GM23248 (cell line): Measurements from ENCODE around the gene PREX1. TPM values are rescaled to one million over a fixed set of nuclear protein-coding genes. Genes with fewer than 3 reads are reported as not detected.

ENCODE experiments used
- DNase-seq: peaks from one replicate; pipeline ENCODE4 v3.0.0-alpha.2; 2015
- H2AFZ ChIP-seq: fragments of 200-600 bp; sonication (generic); 2 replicates; pipeline ENCODE4 v1.6.1; 2016; ENCODE audit warnings: antibody characterized with exemption
- H3F3A ChIP-seq: fragments of 200-600 bp; sonication (generic); 2 replicates; pipeline ENCODE4 v1.6.1; 2016; ENCODE audit warnings: mild to moderate bottlenecking, antibody characterized with exemption, mixed run types; ENCODE audit not compliant: insufficient read depth
- H3K27ac ChIP-seq: fragments of 200-600 bp; sonication (generic); 2 replicates; pipeline ENCODE4 v1.5.1; 2016; ENCODE audit warnings: mild to moderate bottlenecking
- H3K27me3 ChIP-seq: fragments of 200-600 bp; sonication (generic); replicated peaks from 2 replicates; pipeline ENCODE4 v1.6.1; 2016; ENCODE audit warnings: mild to moderate bottlenecking; ENCODE audit not compliant: insufficient read depth
- H3K36me3 ChIP-seq: fragments of 200-600 bp; sonication (generic); 2 replicates; pipeline ENCODE4 v1.6.1; 2016; ENCODE audit warnings: low read depth, mild to moderate bottlenecking
- H3K4me1 ChIP-seq: fragments of 200-600 bp; sonication (generic); 2 replicates; pipeline ENCODE4 v1.6.1; 2016; ENCODE audit warnings: mild to moderate bottlenecking; ENCODE audit not compliant: insufficient read depth
- H3K4me2 ChIP-seq: fragments of 200-600 bp; sonication (generic); one replicate; pipeline ENCODE4 v1.6.1; 2016; ENCODE audit warnings: mild to moderate bottlenecking; ENCODE audit not compliant: unreplicated experiment
- H3K4me3 ChIP-seq: fragments of 200-600 bp; sonication (generic); 2 replicates; pipeline ENCODE4 v1.5.1; 2016; ENCODE audit warnings: mild to moderate bottlenecking
- H3K79me2 ChIP-seq: fragments of 200-600 bp; sonication (generic); 2 replicates; pipeline ENCODE4 v1.6.1; 2016; ENCODE audit warnings: mild to moderate bottlenecking; ENCODE audit not compliant: insufficient read depth
- H3K9ac ChIP-seq: fragments of 200-600 bp; sonication (generic); 2 replicates; pipeline ENCODE4 v1.6.1; 2016; ENCODE audit warnings: mild to moderate bottlenecking
- H3K9me2 ChIP-seq: fragments of 200-600 bp; sonication (generic); 2 replicates; pipeline ENCODE4 v1.6.1; 2016; ENCODE audit warnings: mixed run types, mild to moderate bottlenecking, moderate library complexity; ENCODE audit not compliant: insufficient read depth
- H3K9me3 ChIP-seq: fragments of 200-600 bp; sonication (generic); one replicate; pipeline ENCODE4 v1.6.1; 2017; ENCODE audit warnings: low read depth
- H4K20me1 ChIP-seq: fragments of 200-600 bp; sonication (generic); 2 replicates; pipeline ENCODE4 v1.6.0; 2016; ENCODE audit not compliant: insufficient read depth
- EZH2 ChIP-seq: fragments of 200-600 bp; sonication (generic); IDR thresholded peaks from 2 replicates; pipeline ENCODE4 v1.6.1; 2018; ENCODE audit warnings: antibody characterized with exemption, mild to moderate bottlenecking; ENCODE audit not compliant: insufficient read depth, poor library complexity, severe bottlenecking
- EZH2phosphoT487 ChIP-seq: fragments of 200-600 bp; sonication (generic); IDR thresholded peaks from 2 replicates; pipeline ENCODE4 v1.6.1; 2018; ENCODE audit warnings: antibody characterized with exemption, moderate library complexity, mild to moderate bottlenecking, low read depth; ENCODE audit not compliant: insufficient read depth
- WGBS, 2 experiments: methylation state at CpG; one replicate each; pipeline ENCODE4 v1.1.6; 2015 to 2017; ENCODE audit warnings: low lambda C conversion rate in 2 of 2, low coverage in 1 of 2; ENCODE audit errors: missing lambda C conversion rate in 2 of 2; 5-methylcytosine and 5-hydroxymethylcytosine counted together
- in situ Hi-C: fragments of 300-500 bp; cut with MboI; formaldehyde crosslinking; loops from 2 replicates; pipeline ENCODE4 v1.15.0; 2020
- polyA plus RNA-seq: library from polyadenylated mRNA; unstranded; fragments of >200 nt; fragmentation: Nextera tagmentation; extraction: Ambion mirVana; gene quantifications from 2 replicates; pipeline ENCODE4 v1.2.1, GENCODE V29; 2016
- total RNA-seq: library from RNA; depleted of rRNA; stranded (reverse); fragments of >200 nt; shearing (Covaris generic); gene quantifications from 2 replicates; pipeline ENCODE4 v1.2.3, GENCODE V29; 2014

Gene PREX1
- total and polyA plus RNA-seq, 2 experiments from 2014 or later = 0.13 to 0.65 TPM

GRCh38 chr20:48619126-48620101, 208.4 kb downstream of the PREX1 start:
- TF ChIP-seq EZH2 (no peak), EZH2phosphoT487 (no peak)
- Histone ChIP-seq H3K9ac (no peak overlapping the region), H3F3A (no peaks in the 10 kb centered on the region), H3K9me3 (no peaks in the 10 kb centered on the region), H4K20me1 (no peaks in the 10 kb centered on the region), H3K27ac (no peak overlapping the region), H3K4me3 (no peak overlapping the region), H3K4me2 (no peak overlapping the region), H3K79me2 (no peaks in the 10 kb centered on the region), H3K36me3 (no peaks in the 10 kb centered on the region), H3K4me1 (peaks cover 7% of the 10 kb centered on the region), H2AFZ (no peak overlapping the region), H3K27me3 (no peaks in the 10 kb centered on the region; the same call in 1 of the 2 replicates), H3K9me2 (no peaks in the 10 kb centered on the region)
- 52 to 57% methylated on average over 14 to 17 of the region's 17 CpGs for WGBS, 2 experiments
- in situ Hi-C loops = loop anchor here (5.0 to 25.0 kb wide), 3 partner anchors 407 to 947 kb away; partner anchors contain the start of gene SULF2
- no peak for DNase-seq

- no peaks in the 10 kb centered on the region for H3F3A ChIP-seq
- H3K9me3 ChIP-seq = no peaks in the 10 kb centered on the region
- H3K4me3 ChIP-seq = no peak overlapping the region
- no peak for TF ChIP-seq EZH2phosphoT487
- no peak for TF ChIP-seq EZH2
- no peaks in the 10 kb centered on the region; the same call in 1 of the 2 replicates for H3K27me3 ChIP-seq
- H3K27ac ChIP-seq = no peak overlapping the region
- peaks cover 7% of the 10 kb centered on the region for H3K4me1 ChIP-seq
- no peak overlapping the region for H3K9ac ChIP-seq
- H3K79me2 ChIP-seq = no peaks in the 10 kb centered on the region
- no peaks in the 10 kb centered on the region for H3K9me2 ChIP-seq
- in situ Hi-C loops = loop anchor here (5.0 to 25.0 kb wide), 3 partner anchors 406 to 946 kb away; partner anchors contain the start of gene SULF2
- DNase-seq = no peak
- H3K4me2 ChIP-seq = no peak overlapping the region
- no peak overlapping the region for H2AFZ ChIP-seq
- 87 to 93% methylated on average over 8 to 12 of the region's 12 CpGs for WGBS, 2 experiments
- H4K20me1 ChIP-seq = no peaks in the 10 kb centered on the region
- no peaks in the 10 kb centered on the region for H3K36me3 ChIP-seq
These were observed 209.2 kb downstream of the PREX1 start for GRCh38 chr20:48618631-48619030.

- H3F3A ChIP-seq = no peaks in the 10 kb centered on the region
- H3K4me3 ChIP-seq = no peak overlapping the region
- no peaks in the 10 kb centered on the region for H4K20me1 ChIP-seq
- TF ChIP-seq EZH2 = no peak
- TF ChIP-seq EZH2phosphoT487 = no peak
- no peaks in the 10 kb centered on the region for H3K9me3 ChIP-seq
- H3K9ac ChIP-seq = no peak overlapping the region
- no peaks in the 10 kb centered on the region; the same call in 1 of the 2 replicates for H3K27me3 ChIP-seq
- no peak for DNase-seq
- H2AFZ ChIP-seq = no peak overlapping the region
- H3K27ac ChIP-seq = no peak overlapping the region
- H3K79me2 ChIP-seq = no peaks in the 10 kb centered on the region
- H3K9me2 ChIP-seq = no peaks in the 10 kb centered on the region
- 67 to 69% methylated on average over 13 of the region's 13 CpGs for whole genome bisulfite sequencing, 2 experiments
- H3K4me2 ChIP-seq = no peak overlapping the region
- H3K4me1 ChIP-seq = peaks cover 7% of the 10 kb centered on the region
- in situ Hi-C loops = loop anchor here (5.0 to 25.0 kb wide), 3 partner anchors 406 to 946 kb away; partner anchors contain the start of gene SULF2
- H3K36me3 ChIP-seq = no peaks in the 10 kb centered on the region
These were observed 209.7 kb downstream of the PREX1 start for GRCh38 chr20:48618052-48618451.

GRCh38 chr20:48617481-48617880, 210.3 kb downstream of the PREX1 start:
- WGBS, 2 experiments = 65 to 70% methylated on average over 6 to 7 of the region's 7 CpGs
- in situ Hi-C loops = loop anchor here (5.0 to 25.0 kb wide), 3 partner anchors 405 to 945 kb away; partner anchors contain the start of gene SULF2
- no peak overlapping the region for H2AFZ ChIP-seq

More at GRCh38 chr20:48617481-48617880, 210.3 kb downstream of the PREX1 start:
- H3F3A ChIP-seq = no peaks in the 10 kb centered on the region
- no peak overlapping the region for H3K4me3 ChIP-seq
- no peak overlapping the region for H3K27ac ChIP-seq
- peaks cover 7% of the 10 kb centered on the region for H3K4me1 ChIP-seq
- no peaks in the 10 kb centered on the region for H3K79me2 ChIP-seq
- DNase-seq = no peak
- no peaks in the 10 kb centered on the region for H3K9me2 ChIP-seq
- no peaks in the 10 kb centered on the region for H4K20me1 ChIP-seq
- no peak overlapping the region for H3K9ac ChIP-seq
- no peak for TF ChIP-seq EZH2
- TF ChIP-seq EZH2phosphoT487 = no peak
- no peak overlapping the region for H3K4me2 ChIP-seq
- no peaks in the 10 kb centered on the region for H3K36me3 ChIP-seq
- H3K27me3 ChIP-seq = no peaks in the 10 kb centered on the region; the same call in 1 of the 2 replicates
- no peaks in the 10 kb centered on the region for H3K9me3 ChIP-seq
